MM.1S (cell line): Measurements from ENCODE around the gene PLK2.

ENCODE experiments used
- DNase-seq: peaks from one replicate; pipeline ENCODE4 v3.0.0-alpha.2; 2015
- H2AFZ ChIP-seq: fragments of 300-600 bp; sonication (generic); 2 replicates; pipeline ENCODE4 v1.6.0; 2016; ENCODE audit warnings: antibody characterized with exemption, low read length
- H3F3A ChIP-seq: fragments of 300-600 bp; sonication (generic); 2 replicates; pipeline ENCODE4 v1.6.1; 2016; ENCODE audit warnings: mild to moderate bottlenecking, antibody characterized with exemption, low read length, moderate library complexity, mixed read lengths; ENCODE audit not compliant: insufficient read depth
- H3K27ac ChIP-seq: fragments of 300-600 bp; sonication (generic); 2 replicates; pipeline ENCODE4 v1.5.1; 2016; ENCODE audit warnings: mild to moderate bottlenecking, low read length
- H3K27me3 ChIP-seq: fragments of 300-600 bp; sonication (generic); replicated peaks from 2 replicates; pipeline ENCODE4 v1.6.0; 2016; ENCODE audit warnings: low read length; ENCODE audit not compliant: insufficient read depth
- H3K36me3 ChIP-seq: fragments of 300-600 bp; sonication (generic); replicated peaks from 2 replicates; pipeline ENCODE4 v1.6.1; 2016; ENCODE audit warnings: mild to moderate bottlenecking, low read length, mixed read lengths; ENCODE audit not compliant: insufficient read depth
- H3K4me1 ChIP-seq: fragments of 300-600 bp; sonication (generic); 2 replicates; pipeline ENCODE4 v1.6.1; 2016; ENCODE audit warnings: low read length, mixed read lengths
- H3K4me2 ChIP-seq: fragments of 300-600 bp; sonication (generic); 2 replicates; pipeline ENCODE4 v1.6.0; 2016; ENCODE audit warnings: low read depth, low read length
- H3K4me3 ChIP-seq: fragments of 300-600 bp; sonication (generic); 2 replicates; pipeline ENCODE4 v1.5.1; 2016; ENCODE audit warnings: low read length, mixed read lengths
- H3K79me2 ChIP-seq: fragments of 300-600 bp; sonication (generic); 2 replicates; pipeline ENCODE4 v1.6.1; 2016; ENCODE audit warnings: mixed run types, low read length, mixed read lengths
- H3K9ac ChIP-seq: fragments of 300-600 bp; sonication (generic); 2 replicates; pipeline ENCODE4 v1.6.1; 2016; ENCODE audit warnings: low read length, mixed read lengths
- H3K9me2 ChIP-seq: fragments of 300-600 bp; sonication (generic); replicated peaks from 2 replicates; pipeline ENCODE4 v1.6.1; 2016; ENCODE audit warnings: mild to moderate bottlenecking, low read length, mixed read lengths; ENCODE audit not compliant: insufficient read depth
- H3K9me3 ChIP-seq: fragments of 300-600 bp; sonication (generic); replicated peaks from 2 replicates; pipeline ENCODE4 v1.6.1; 2016; ENCODE audit warnings: mild to moderate bottlenecking, low read length, mixed read lengths; ENCODE audit not compliant: insufficient read depth
- H4K20me1 ChIP-seq: fragments of 300-600 bp; sonication (generic); 2 replicates; pipeline ENCODE4 v1.6.1; 2016; ENCODE audit warnings: mild to moderate bottlenecking, low read length, moderate library complexity, mixed read lengths; ENCODE audit not compliant: insufficient read depth
- EZH2 ChIP-seq: fragments of 300-600 bp; sonication (generic); optimal IDR thresholded peaks from 2 replicates; pipeline ENCODE3; 2017; ENCODE audit warnings: low read depth, mild to moderate bottlenecking, antibody characterized with exemption, low read length, mixed read lengths
- EZH2phosphoT487 ChIP-seq: fragments of 300-600 bp; sonication (generic); IDR thresholded peaks from 2 replicates; pipeline ENCODE4 v1.6.1; 2018; ENCODE audit warnings: antibody characterized with exemption, low read length
- TF ChIP-seq, protein P1 (sequence below): fragments of 300-600 bp; sonication (generic); IDR thresholded peaks from 2 replicates; pipeline ENCODE4 v1.5.1; 2016; ENCODE audit warnings: antibody characterized with exemption, low read length, mixed read lengths

Gene PLK2

DNA sequence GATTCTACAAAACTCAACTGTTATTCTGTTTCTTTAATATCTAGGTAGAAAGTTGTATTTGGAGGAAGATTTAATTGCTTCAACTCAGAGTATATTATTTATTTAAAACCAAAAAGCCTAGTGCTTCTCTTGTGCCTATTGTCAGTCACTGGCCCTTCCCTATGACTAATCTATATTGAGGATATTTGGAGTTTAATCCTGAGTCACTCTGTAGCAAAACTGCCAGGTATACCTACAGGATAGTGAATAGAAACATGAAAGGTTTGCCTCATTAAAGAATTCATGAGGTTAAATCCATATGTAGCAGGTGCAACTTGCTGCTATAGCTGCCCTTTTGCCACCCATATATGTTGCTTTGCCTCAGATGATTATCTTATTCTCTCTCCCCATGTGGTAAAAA is 15.1 kb downstream of the PLK2 start:
- no peaks in the 10 kb centered on the region for H3K4me1 ChIP-seq
- no peaks in the 10 kb centered on the region for H3K36me3 ChIP-seq
- no peaks in the 10 kb centered on the region for H3K9me3 ChIP-seq
- H4K20me1 ChIP-seq = no peaks in the 10 kb centered on the region
- TF ChIP-seq, protein P1, sequence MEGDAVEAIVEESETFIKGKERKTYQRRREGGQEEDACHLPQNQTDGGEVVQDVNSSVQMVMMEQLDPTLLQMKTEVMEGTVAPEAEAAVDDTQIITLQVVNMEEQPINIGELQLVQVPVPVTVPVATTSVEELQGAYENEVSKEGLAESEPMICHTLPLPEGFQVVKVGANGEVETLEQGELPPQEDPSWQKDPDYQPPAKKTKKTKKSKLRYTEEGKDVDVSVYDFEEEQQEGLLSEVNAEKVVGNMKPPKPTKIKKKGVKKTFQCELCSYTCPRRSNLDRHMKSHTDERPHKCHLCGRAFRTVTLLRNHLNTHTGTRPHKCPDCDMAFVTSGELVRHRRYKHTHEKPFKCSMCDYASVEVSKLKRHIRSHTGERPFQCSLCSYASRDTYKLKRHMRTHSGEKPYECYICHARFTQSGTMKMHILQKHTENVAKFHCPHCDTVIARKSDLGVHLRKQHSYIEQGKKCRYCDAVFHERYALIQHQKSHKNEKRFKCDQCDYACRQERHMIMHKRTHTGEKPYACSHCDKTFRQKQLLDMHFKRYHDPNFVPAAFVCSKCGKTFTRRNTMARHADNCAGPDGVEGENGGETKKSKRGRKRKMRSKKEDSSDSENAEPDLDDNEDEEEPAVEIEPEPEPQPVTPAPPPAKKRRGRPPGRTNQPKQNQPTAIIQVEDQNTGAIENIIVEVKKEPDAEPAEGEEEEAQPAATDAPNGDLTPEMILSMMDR = no peak
- TF ChIP-seq EZH2 = no peak
- no peak for TF ChIP-seq EZH2phosphoT487
- no peak overlapping the region for H2AFZ ChIP-seq
- H3K4me3 ChIP-seq = no peak overlapping the region
- no peaks in the 10 kb centered on the region for H3K79me2 ChIP-seq
- no peak overlapping the region for H3K4me2 ChIP-seq
- H3K27me3 ChIP-seq = no peaks in the 10 kb centered on the region
- no peak overlapping the region for H3K27ac ChIP-seq
- no peak overlapping the region for H3K9ac ChIP-seq
- H3F3A ChIP-seq = no peaks in the 10 kb centered on the region
- no peak for DNase-seq
- H3K9me2 ChIP-seq = no peaks in the 10 kb centered on the region

DNA sequence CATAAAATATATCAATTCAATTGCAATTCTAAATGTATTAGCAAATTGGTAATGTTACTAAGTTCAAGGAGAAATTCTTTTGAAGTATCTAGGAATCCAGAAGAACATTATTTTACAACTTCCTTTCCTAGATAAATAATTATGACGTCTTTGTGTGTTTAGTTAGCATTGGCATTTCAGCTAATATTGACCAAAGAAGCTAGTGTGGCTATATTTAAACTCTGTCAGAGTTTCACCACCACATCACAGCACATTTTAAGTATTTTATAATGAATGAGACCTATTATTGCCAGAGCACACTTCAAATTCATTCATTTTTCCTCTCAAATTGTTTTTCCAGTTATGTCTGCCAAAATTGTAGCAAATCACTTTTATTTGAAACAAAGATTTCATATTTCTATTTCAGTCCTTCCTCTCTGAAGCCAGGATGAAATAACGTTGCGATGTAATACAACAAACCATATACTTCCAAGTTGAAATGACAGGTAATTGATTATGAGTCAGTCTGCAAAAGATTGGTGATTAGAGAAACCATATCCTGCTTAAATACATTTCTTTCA is 18.9 kb downstream of the PLK2 start:
- H3K27me3 ChIP-seq = no peaks in the 10 kb centered on the region
- no peaks in the 10 kb centered on the region for H3K9me2 ChIP-seq
- DNase-seq = no peak
- H3K4me3 ChIP-seq = no peak overlapping the region
- H2AFZ ChIP-seq = no peak overlapping the region
- H3K4me2 ChIP-seq = no peak overlapping the region
- H3F3A ChIP-seq = no peaks in the 10 kb centered on the region
- no peak overlapping the region for H3K27ac ChIP-seq
- H3K36me3 ChIP-seq = no peaks in the 10 kb centered on the region
- H4K20me1 ChIP-seq = no peaks in the 10 kb centered on the region
- H3K4me1 ChIP-seq = no peaks in the 10 kb centered on the region
- no peak overlapping the region for H3K9ac ChIP-seq
- H3K79me2 ChIP-seq = no peaks in the 10 kb centered on the region
- H3K9me3 ChIP-seq = no peaks in the 10 kb centered on the region
- no peak for TF ChIP-seq EZH2phosphoT487
- TF ChIP-seq EZH2 = no peak
- TF ChIP-seq, protein P1 = no peak

DNA sequence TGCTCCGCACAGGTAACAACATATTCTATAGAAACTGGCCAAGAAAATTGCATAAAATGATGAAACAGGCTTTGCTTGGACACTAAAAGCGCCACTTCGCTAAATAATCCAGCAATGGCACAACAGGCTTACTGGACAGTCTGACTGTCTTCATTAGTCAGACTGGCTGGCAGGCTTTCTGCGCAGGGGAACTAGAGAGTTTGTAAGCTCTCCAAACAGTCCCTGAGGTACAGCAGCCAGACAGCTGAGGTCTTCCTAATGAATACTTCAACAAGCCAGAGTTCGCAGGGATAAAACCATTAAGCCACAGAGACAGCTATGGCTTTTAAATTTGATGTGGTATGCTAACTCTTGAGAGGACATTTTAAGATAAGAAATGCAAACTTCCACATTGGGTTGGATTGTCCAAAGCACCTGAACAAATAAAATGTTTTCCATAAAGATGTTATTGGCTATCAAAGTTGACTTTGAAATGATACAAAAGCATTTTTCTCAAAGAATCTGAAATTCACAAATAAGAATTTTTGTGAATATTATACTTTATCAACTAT is 20.7 kb downstream of the PLK2 start:
- no peaks in the 10 kb centered on the region for H3K79me2 ChIP-seq
- H3K9me2 ChIP-seq = no peaks in the 10 kb centered on the region
- H3K4me3 ChIP-seq = no peak overlapping the region
- TF ChIP-seq, protein P1 = no peak
- TF ChIP-seq EZH2phosphoT487 = no peak
- no peak for TF ChIP-seq EZH2
- H4K20me1 ChIP-seq = no peaks in the 10 kb centered on the region
- no peaks in the 10 kb centered on the region for H3K9me3 ChIP-seq
- H2AFZ ChIP-seq = no peak overlapping the region
- no peak overlapping the region for H3K27ac ChIP-seq
- no peaks in the 10 kb centered on the region for H3K4me1 ChIP-seq
- no peak overlapping the region for H3K4me2 ChIP-seq
- no peaks in the 10 kb centered on the region for H3K27me3 ChIP-seq
- DNase-seq = no peak
- no peaks in the 10 kb centered on the region for H3F3A ChIP-seq
- H3K36me3 ChIP-seq = no peaks in the 10 kb centered on the region
- no peak overlapping the region for H3K9ac ChIP-seq
